Subcutaneous abdominal adipose tissue (tissue), 5 donors: ENCODE data around the gene CHTOP.
"Not testable (repeated sequence)": the region's sequence is repeated elsewhere in the genome, so short reads cannot be mapped to it uniquely, and the experiment has no call there.

ENCODE experiments used
- H3K27ac ChIP-seq: one replicate; pipeline ENCODE4 v1.7.0; 2013; ENCODE audit warnings: low read depth, mild to moderate bottlenecking, inconsistent platforms, low read length, moderate library complexity
- H3K27me3 ChIP-seq, 5 donors: one replicate each; pipeline ENCODE4 v1.7.0; 2013; ENCODE audit warnings: low read length in 5 of 5, inconsistent platforms in 1 of 5; ENCODE audit not compliant: control insufficient read depth in 5 of 5, insufficient read depth in 4 of 5
- H3K36me3 ChIP-seq, 5 donors: one replicate each; pipeline ENCODE4 v1.7.0; 2013; ENCODE audit warnings: low read length in 5 of 5; ENCODE audit not compliant: control insufficient read depth in 5 of 5, insufficient read depth in 5 of 5
- H3K4me1 ChIP-seq, 5 donors: one replicate each; pipeline ENCODE4 v1.7.0; 2013; ENCODE audit warnings: low read length in 5 of 5, mild to moderate bottlenecking in 3 of 5, moderate library complexity in 1 of 5; ENCODE audit not compliant: control insufficient read depth in 5 of 5, insufficient read depth in 5 of 5
- H3K4me3 ChIP-seq, 5 donors: one replicate each; pipeline ENCODE4 v1.7.0; 2013; ENCODE audit warnings: low read length in 5 of 5, low read depth in 1 of 5
- H3K9ac ChIP-seq, 5 donors: one replicate each; pipeline ENCODE4 v1.7.0; 2013; ENCODE audit warnings: low read length in 5 of 5, mild to moderate bottlenecking in 4 of 5, moderate library complexity in 3 of 5
- H3K9me3 ChIP-seq, 5 donors: one replicate each; pipeline ENCODE4 v1.7.0; 2013; ENCODE audit warnings: low read length in 5 of 5; ENCODE audit not compliant: control insufficient read depth in 5 of 5
- donor health status: healthy.
- donor health status: healthy.
- donor health status: healthy.
- donor health status: healthy.
- donor health status: healthy.

Gene CHTOP, protein sequence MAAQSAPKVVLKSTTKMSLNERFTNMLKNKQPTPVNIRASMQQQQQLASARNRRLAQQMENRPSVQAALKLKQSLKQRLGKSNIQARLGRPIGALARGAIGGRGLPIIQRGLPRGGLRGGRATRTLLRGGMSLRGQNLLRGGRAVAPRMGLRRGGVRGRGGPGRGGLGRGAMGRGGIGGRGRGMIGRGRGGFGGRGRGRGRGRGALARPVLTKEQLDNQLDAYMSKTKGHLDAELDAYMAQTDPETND

DNA sequence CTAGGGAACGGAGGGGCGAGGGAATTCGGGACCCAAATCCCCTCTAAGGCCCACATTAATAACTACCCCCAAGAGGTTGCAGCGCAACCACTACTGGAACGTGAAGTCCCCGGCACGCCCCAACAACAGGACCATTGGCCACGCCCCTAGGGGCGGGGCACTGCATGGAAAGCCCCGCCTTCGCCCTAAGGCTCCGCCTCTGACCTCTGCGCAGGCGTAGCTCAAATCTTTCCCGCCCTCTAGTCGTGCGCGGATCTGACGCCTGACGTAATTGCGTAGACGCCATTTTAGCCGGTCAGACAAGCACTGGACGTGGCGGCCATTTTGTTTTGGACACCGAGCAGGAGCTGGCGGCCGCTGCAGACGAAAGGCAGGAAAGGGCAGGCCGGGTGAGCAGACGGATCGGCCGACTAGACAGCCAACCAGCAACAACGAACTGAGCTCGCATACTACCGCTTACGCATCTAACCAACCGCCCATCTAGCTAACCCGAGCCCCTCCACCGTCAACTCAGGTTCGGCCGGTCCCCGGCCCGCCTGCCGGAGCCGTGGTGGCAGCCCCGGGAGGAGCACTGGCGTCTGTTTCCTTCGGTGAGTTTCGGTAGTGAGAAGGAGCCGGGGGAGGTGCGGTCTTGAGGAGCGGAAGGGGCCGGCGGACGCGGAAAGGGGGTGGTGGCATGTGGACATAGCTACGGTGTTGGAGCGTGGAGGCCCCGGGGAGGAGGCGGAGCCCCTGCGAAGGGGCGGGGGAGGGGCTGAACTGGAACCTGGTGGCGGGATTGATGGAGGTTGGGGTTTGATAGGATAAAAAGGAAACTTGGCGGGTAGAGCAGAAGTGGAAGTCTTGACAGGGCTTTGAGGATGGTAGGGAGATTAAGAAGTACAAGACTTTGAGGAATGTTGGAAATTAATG lies at the start of gene CHTOP:
CHTOP (plus strand) TSS at position 313 of the 912 bp plus-strand sequence. CDS start 2,523 bp downstream, outside the sequence.
- peaks cover 9 to 31% (median 24%) of the 10 kb centered on the region in 5 donors for H3K36me3 ChIP-seq
- no peaks in the 10 kb centered on the region for H3K27me3 ChIP-seq
- peak within 1 kb of the TSS; percentile 96 to 100 (median 100) for H3K9ac ChIP-seq
- peak within 1 kb of the TSS; percentile 100 for H3K27ac ChIP-seq
- peaks cover 3 to 60% (median 58%) of the 10 kb centered on the region in 5 donors for H3K4me1 ChIP-seq
- peak within 1 kb of the TSS; percentile 85 to 97 (median 95) for H3K4me3 ChIP-seq
- no peaks in the 10 kb centered on the region for H3K9me3 ChIP-seq

DNA sequence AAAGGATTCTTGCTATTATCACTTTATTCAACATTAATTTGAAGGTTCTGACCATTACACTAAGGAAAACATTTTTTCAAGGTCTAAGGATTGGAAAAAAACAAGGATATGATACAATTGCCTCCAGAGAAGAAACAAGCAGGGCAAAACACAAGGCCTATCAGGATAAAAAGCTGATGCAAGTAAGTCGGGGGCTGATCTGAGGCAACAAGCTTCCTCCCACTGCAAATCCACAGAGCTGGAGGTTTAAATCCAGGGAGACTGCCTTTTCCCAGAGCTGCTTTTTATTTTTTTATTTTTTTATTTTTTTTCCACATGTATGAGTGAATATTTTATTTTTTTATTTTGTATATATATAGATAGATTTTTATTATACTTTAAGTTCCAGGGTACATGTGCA lies 48.9 kb upstream of the CHTOP start:
- H3K9me3 ChIP-seq, result no peaks in the 10 kb centered on the region
- H3K4me1 ChIP-seq, result peaks cover 0 to 2% (median 0%) of the 10 kb centered on the region in 5 donors
- H3K9ac ChIP-seq, result no peak overlapping the region
- no peak overlapping the region for H3K27ac ChIP-seq
- H3K27me3 ChIP-seq, result no peaks in the 10 kb centered on the region
- H3K4me3 ChIP-seq, result no peak overlapping the region
- H3K36me3 ChIP-seq, result no peaks in the 10 kb centered on the region

DNA sequence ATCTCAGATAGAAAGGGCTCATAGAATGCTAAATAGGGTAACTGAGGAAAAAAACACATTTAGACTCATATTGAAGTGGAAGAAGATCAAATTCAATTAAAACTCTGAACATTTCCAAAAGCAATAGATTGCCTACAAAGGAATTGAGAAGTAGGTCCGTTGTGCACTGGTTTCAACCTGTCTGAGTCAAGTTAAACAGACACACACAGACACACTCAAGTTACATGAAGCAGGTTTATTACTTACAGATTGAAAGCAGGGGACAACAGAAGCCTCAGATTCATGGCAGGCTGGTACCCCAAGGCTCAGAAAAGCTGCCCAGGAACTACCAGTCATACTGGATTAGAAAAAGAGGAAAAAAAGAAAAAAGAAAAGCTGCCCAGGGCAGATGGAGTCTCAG lies 47.5 kb upstream of the CHTOP start:
- Histone ChIP-seq H3K9ac (no peak overlapping the region), H3K4me1 (peaks cover 0 to 2% (median 0%) of the 10 kb centered on the region in 5 donors), H3K27me3 (no peaks in the 10 kb centered on the region), H3K9me3 (no peaks in the 10 kb centered on the region), H3K27ac (no peak overlapping the region), H3K4me3 (no peak overlapping the region), H3K36me3 (no peaks in the 10 kb centered on the region)

DNA sequence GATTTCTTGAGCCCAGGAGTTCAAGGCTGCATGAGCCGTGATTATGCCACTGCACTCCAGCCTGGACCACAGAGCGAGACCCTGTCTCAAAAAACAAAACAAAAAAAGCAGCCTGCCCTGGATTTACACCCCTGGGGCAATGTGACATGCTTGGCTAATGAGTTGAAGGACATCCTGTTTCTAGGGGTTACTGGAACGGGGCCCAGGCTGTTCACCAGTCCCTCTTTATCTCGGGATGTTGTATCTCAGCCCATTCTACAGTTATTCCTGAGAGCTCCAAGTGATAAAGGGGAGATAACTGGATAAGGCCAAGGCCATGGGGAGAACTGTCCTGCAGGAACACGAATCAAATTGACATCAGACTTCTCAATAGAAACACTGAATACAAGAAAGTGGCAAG lies 46.6 kb upstream of the CHTOP start:
- Histone ChIP-seq H3K27me3 (no peaks in the 10 kb centered on the region), H3K27ac (no peak overlapping the region), H3K4me3 (no peak overlapping the region), H3K9me3 (no peaks in the 10 kb centered on the region), H3K36me3 (no peaks in the 10 kb centered on the region), H3K4me1 (peaks cover 0 to 2% (median 0%) of the 10 kb centered on the region in 5 donors), H3K9ac (no peak overlapping the region)

DNA sequence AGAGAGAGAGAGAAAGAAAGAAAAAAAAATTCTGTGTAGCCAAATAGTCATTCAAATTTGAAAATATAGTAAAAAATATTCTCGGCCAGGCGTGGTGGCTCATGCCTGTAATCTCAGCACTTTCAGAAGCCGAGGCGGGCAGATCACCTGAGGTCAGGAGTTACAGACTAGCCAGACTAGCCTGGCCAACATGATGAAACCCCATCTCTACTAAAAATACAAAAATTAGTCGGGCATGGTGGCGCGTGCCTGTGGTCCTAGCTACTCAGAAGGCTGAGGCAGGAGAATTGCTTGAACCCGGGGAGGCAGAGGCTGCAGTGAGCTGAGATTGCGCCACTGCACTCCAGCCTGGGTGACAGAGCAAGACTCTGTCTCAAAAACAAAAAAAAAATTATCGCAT lies 45.8 kb upstream of the CHTOP start:
- not testable (repeated sequence) for H3K4me1 ChIP-seq, H3K27me3 ChIP-seq, H3K4me3 ChIP-seq, H3K9ac ChIP-seq, H3K36me3 ChIP-seq, H3K9me3 ChIP-seq, H3K27ac ChIP-seq

DNA sequence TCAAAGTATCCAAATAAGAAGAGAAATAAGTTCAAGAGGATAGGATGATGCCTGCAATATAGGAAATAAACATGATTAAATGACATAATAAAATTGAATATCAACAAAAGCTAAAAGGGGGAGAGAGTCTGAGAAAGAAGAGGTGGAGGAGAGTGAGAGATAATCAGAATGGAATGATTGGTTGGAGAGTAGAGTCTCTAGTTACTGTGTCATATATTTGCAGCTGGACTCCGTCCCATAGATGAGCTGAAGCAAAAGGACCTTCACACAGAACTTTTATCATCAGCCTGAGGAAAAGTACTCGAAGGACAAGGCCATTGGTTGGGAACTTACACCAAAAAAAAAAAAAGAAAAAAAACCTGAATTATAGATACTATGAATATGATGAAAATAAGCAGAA lies 45.4 kb upstream of the CHTOP start:
- H3K27me3 ChIP-seq, result no peaks in the 10 kb centered on the region
- H3K36me3 ChIP-seq, result no peaks in the 10 kb centered on the region
- H3K4me1 ChIP-seq, result peaks cover 0 to 7% (median 2%) of the 10 kb centered on the region in 5 donors
- H3K4me3 ChIP-seq, result no peak overlapping the region
- H3K9me3 ChIP-seq, result no peaks in the 10 kb centered on the region
- H3K27ac ChIP-seq, result no peak overlapping the region
- H3K9ac ChIP-seq, result no peak overlapping the region

DNA sequence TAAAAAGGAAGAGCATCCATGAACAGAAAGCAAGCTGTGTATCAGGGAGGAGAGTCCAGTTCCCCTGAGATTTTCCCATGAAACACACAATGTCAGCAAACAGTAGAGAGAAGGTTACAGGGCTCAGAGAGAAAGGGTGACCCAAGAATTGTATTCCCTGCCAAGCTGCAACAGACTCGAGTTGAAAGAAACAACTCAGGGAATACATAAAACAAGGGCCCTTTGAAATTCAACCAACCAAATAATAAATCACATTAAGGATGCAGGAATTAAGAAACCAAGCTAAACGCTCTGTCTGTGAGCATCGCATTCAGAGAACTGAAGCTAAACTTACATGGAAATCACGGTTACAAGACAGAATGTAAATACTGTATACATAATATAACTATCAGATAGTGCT lies 41.1 kb upstream of the CHTOP start:
- peak overlapping the region in 1 of 5 donors; percentile 25 for H3K9ac ChIP-seq
- H3K36me3 ChIP-seq, result no peaks in the 10 kb centered on the region
- no peak overlapping the region for H3K4me3 ChIP-seq
- no peak overlapping the region for H3K27ac ChIP-seq
- H3K4me1 ChIP-seq, result peaks cover 0 to 7% (median 0%) of the 10 kb centered on the region in 5 donors
- no peaks in the 10 kb centered on the region for H3K9me3 ChIP-seq
- no peaks in the 10 kb centered on the region for H3K27me3 ChIP-seq

DNA sequence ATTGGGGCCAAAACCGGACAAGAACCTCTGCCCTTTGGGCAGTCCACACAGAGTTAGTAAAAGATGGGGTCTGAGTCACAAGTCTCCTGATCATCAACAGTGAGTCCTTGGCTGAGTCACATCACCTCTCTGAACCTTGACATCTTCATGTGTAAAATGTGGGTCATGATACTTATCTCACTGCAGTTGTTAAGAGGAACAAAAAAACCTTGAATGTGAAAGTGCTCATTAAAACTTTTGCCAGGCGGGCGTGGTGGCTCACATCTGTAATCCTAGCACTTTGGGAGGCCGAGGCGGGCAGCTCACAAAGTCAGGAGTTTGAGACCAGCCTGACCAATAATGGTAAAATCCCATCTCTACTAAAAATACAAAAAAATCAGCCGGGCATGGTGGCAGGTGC lies 36.7 kb upstream of the CHTOP start:
- H3K9me3 ChIP-seq, result no peaks in the 10 kb centered on the region
- H3K4me1 ChIP-seq, result peaks cover 4 to 29% (median 19%) of the 10 kb centered on the region in 5 donors
- H3K27me3 ChIP-seq, result no peaks in the 10 kb centered on the region
- H3K27ac ChIP-seq, result no peak overlapping the region
- H3K9ac ChIP-seq, result no peak overlapping the region
- no peaks in the 10 kb centered on the region for H3K36me3 ChIP-seq
- no peak overlapping the region for H3K4me3 ChIP-seq

DNA sequence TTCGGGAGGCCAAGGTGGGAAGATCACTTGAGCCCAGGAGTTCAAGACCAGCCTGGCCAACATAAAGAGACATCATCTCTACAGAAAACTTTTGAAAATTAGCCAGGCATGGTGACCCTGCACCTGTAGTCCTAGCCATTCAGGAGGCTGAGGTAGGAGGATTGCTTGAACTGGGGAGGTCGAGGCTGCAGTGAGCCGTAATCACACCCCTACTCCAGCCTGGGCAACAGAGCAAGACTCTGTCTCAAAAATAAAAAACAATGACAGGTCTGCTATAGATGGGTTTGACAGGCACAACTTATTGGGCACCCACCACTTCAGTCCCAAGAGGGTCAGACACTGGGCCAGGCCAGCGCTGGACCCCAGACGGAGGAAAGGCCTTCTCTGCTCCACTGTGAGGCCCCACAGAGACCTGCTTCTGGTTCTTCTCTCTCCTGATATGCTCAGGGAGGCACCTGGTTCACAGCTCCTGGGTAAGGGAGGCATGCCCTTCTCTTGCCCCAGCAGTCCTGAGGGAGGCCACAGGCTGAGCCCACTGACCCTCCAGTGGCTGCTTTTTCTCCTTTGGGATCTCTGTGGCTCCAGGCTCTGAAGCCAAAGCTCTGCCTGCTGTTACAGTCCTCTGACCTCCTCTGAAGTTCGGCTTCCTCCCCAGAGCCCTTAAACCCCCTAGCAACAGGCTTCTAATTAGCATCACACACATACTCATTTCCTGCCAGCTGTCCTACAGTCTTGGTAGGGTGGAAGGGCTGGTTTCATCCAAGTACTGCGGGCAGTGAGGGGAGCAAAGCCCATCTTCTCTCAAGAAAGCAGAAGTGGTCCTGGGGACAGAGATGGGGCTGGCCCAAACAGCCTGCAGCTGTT lies 35.3 kb upstream of the CHTOP start:
- Histone ChIP-seq H3K36me3 (no peaks in the 10 kb centered on the region), H3K9me3 (no peaks in the 10 kb centered on the region), H3K4me3 (no peak overlapping the region), H3K27ac (peak overlapping the region; percentile 54), H3K4me1 (peaks cover 4 to 22% (median 16%) of the 10 kb centered on the region in 5 donors), H3K27me3 (no peaks in the 10 kb centered on the region), H3K9ac (peak overlapping the region in 2 of 5 donors; percentile 35 to 61)
